NOMO-1 treated with dmso at 0.1 percent for 144 hours (cell line): Measurements from ENCODE around the gene PLAGL1.

Source experiments
- DNase-seq: peaks from one replicate; lab custom pipeline; 2025; ENCODE audit not compliant: unreplicated experiment; lab: John Stamatoyannopoulos, UW

PLAGL1 gene

DNA sequence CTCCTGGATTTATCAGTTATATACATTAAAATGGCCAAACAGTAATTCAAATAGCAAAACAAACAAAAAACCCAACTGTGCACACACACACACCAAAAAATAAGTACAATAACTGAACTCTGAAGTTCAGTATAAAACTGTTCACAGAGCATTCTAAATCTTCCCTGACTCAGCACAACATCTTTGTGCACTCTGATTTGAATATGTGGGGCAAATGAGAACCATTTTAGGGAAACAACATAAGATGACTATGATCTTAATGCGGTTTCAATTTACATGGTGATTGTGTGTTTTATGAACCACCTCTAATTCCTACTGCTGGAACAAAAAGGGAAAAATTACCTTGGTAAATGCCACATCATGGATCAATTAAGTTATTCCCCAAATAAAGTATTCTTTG lies 41.7 kb downstream of the PLAGL1 start:
- DNase-seq: no peak

DNA sequence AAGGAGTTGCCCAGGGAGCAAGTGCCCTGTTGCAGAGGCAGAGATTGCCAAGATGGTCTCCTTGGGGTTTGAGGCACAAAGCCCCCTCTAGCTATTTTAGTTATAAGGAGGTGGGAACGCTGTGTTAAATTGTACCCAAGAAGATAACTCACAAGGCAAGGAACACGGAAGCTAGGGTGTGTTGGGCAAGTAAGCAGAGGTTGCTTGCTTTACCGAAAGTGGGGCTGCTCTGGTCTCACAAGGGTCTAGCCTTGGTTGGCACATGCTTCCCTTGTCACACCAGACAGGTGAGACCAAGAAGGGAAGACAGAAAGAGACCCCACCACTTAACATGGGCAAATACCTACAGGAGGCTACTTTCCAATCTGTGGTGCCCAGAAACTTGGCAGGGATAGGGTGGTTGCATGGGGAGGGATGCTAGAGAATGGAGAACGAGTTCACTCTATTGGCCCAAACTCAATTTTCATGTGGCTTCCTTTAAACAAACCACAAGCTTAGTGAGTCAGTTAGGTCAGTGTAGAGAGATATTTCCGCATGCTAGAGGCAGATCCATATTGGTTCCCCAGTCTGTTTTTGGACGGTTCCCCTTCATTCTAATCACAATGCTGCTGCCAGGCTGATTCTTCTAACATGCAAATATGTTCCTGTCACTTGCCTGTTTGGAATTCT lies 42.4 kb downstream of the PLAGL1 start:
- DNase-seq: no peak

DNA sequence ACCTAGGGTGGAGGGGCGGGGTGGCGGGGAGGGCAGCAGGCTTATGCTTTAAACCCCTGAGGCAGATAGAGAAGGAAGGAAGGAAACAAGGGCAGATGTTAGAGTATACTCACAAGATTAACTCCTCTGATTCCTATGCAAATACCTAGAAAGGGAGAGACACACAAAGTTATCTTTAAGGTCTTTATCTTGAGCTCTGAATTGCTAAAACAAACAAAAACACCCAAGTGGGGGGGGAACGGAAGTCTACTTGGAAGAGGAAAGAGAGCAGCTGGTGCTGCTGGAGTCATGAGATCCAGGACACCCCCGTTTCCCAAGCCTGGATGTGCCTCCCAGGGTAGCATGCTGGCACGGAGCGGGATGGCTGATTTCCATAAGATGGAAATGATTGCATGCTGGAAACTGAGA lies 43.4 kb downstream of the PLAGL1 start:
- no peak for DNase-seq

DNA sequence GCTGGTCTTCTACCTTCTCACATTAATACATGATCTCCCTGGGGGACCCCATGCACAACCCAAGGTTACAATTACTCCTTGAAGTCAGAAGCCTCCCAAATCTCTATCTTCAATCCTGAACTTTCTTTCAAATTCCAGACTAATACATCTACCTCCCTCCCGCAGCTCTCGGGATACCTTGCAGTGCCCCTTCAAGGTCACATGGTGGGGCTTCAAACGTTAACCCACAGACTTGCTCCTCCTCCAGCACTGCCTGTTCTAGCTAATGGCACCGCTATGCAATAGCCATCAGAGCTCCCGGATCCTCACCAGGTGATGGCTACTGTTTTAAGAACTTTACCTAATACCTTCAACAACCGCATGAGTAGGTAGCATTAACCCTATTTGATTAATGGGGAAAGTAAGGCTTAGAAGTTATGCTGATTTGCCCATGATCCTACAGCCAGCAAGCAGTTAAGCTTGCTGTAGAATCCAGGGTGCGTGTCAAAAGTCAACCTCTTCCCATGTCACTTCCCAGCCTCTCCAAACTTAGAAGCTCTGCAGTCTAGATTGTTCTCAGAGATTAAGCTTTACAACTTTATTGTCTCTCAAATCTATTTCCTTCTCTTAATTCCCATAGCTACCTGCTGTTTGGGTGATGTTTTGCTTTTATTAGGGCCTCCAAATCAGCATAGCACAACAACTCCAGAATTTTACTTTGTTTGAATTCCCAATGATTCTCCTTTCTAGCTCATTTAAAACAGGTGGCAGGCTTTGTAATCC lies 44.7 kb downstream of the PLAGL1 start:
- DNase-seq: no peak

DNA sequence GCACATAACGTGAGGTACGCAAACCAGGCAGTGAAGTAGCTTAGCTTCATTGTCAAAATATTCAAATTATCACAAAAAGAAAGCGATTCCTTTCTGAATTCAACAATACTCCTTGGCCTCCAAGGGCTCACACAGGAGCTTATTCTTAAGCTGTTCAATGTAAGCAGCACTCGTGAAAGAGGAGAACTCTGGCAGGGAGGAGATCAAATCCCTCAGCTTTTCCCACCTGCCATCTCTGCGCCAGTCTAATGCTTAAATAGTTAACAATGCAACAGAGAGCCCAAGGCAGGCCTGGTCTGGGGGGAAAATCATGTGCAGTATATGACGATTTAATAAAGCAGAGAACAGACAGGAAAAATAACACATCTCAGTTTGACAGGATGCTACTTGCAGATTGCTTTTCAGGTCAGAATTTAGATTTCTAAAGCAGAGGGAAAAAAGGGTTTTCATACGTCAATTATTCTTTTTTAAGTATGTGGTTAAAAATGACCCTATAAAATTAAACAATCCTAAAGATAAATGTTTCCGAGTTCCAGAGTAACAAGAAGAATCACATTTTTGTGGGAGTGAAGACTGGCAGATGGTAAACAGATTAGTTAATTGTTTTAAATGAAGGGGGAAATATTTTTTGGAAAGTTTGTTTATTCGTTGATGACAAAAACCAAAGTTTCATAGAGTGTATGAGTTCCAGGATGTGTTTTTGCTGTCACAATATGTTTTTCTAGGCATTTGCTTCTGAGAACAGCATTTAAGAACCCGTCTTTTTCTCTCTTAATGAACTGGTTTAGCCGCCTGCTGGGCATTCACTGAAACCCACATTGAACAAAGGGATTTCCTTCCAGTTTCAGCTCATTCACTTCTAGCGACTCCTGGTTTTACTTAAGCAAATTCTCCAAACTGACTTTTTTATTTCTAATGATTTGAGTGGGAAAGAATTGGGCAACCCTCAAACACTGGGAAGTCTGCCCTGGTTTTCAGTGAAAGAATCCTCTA lies 45.9 kb downstream of the PLAGL1 start:
- DNase-seq: no peak

DNA sequence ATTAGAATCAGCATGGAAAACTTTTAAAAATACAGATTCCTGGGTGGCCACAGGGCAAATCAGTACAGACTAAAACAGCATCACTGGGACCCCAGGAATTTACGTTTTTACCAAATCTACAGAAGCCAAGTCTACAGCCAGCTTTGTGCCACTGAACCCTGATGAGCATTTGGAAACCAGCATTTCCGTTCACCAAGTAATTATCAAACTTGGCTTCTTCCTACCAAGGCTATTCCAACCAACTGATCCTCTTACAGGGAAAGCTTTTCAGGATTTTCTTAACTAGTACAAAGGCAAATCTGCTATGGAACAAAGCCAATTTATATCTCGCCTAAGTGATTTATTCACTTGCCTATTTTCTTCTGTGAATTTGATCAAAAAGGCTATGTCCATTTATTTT lies 47.0 kb downstream of the PLAGL1 start:
- no peak for DNase-seq

DNA sequence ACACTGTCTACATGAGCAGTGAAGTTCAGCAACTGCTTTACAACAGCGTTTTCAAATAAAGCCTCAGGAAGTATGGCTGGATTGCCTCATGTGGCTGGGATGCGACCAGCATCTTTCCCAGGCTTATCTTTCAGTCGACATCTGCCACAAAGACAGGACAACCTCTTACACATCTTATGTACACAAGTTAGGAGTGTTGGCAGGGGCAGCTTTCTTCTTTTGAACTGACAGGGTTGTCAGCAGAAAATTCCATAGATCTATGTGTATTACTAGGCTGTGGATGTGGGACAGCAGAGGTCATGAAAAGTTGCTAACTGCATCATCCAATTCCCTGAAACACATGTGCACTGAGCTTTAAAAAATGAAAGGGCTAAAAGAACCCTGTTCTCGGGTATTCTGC lies 48.1 kb downstream of the PLAGL1 start:
- no peak for DNase-seq

DNA sequence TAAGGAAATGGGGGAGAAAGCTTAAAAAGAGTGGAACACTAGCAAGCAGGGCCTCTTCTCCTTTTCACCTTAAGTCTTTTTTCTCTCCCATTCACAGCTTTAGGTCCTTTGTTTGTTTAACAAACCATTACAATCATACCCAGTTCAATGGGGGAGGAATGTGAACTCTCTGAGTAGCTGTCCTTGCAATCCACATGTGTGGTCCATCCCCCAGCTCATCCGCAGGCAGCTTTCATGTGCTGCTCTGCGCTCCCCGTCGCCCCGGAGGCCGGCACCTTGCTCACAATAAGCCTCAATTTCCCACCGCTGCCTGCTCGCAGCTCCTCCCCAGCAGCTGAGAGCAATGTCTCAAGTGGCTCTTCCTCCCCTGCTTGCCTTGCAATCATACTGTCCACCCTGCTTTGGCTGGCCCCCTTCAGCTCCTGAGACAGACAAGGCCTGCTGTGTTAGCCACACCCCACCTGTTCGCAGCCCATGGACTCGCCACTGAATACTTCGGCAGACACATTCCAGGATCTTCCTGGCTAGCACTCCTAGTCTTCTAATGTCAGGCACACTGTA lies 49.1 kb downstream of the PLAGL1 start:
- no peak for DNase-seq

DNA sequence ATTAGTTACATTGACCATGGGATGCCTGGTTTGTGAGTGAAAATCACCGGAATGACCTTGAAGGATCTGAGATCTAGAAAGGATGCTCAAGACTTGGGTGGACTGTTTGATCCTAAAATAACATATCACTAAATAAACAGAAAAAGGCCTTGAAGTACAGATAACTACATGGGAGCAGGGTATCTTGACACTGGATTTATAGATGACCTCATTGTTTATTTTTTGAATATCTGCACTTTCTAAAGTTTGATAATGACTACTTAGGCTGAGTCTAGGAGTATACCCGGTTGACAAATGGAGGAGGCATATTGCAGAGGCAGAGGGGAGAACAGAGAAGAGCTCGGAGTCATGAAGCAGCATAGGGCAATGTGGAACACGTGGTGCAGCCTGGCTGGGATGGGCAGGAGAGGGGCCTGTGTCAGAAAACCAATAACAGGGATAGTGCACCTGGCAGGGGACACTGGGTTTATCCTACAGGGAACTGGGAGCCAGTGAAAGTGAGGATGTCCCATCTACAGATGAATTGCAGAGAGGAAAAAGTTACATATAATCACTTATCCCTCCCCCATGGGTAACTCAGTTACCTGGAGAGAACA lies 50.3 kb downstream of the PLAGL1 start:
- no peak for DNase-seq

DNA sequence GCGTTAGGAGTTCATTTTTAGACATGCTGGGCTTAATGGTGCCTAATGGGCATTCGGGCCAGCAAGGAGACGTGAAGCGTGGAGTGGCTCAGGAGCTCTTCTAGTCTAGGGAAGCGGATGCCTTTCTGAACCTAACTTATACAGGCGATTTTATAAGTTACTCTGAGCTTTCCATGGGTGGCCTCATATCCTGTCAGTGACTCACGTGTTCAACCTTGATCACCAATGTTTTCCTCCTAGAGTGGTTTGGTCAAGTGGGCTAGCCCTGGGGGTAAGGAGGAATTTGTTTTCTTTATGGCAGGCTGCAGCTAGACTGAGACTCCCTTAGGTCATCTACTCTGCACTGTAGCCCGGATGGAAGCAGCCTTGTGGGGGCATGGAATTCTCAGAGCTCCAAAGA lies 52.1 kb downstream of the PLAGL1 start:
- DNase-seq: no peak

DNA sequence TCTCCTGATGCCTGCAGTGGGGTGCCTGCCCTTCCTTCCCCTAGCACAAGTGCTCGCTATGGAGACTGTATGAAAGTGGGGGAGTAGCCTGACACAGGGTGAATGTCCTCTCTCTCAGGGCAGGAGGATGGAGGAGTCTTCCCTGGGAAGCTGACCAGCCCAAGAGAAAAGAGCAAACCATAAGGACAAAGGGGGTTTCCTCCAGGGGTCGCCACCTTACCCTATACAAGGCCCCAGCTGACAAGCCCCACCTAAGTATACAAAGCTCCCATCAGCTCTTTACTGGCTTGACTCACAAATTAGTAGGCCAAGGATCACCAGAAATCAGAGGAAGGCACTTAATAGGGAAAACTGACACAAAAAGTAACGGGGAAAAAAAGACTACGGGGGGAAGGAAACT lies 54.1 kb downstream of the PLAGL1 start:
- no peak for DNase-seq

DNA sequence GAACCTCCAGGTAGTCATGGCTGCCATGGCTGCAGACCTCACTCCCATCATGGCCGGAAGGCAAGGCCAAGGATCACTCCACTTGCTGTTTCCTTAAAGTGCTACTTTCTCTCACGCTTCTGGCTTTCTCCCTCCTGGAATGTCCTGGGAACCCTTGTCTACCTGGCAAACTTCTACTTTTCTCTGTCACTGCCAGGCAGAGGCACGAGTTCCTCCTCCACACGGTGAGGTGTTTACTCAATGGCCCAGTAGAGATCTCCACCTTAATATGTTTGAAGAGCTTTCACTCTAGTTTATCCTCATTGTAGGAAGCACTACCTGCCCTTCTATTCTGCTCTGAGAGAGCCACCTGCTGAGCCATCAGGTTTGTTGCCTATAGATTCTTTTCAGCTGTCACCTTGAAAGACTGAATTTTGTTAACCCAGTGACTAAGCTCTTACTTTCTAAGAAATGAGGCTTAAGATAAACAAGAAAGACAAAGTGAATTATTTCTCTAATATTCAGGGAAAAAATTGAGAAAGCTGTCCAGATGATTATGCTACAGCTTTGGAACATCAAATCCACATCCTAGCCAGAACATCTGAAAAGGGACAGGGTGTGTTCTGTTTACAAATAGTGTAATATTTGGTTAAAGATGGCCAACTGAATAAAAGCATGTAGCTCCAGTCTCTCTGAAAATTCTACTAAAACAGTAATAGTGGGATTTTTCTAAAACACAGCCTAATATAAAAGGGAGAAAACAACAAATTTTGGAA lies 54.9 kb downstream of the PLAGL1 start:
- no peak for DNase-seq

DNA sequence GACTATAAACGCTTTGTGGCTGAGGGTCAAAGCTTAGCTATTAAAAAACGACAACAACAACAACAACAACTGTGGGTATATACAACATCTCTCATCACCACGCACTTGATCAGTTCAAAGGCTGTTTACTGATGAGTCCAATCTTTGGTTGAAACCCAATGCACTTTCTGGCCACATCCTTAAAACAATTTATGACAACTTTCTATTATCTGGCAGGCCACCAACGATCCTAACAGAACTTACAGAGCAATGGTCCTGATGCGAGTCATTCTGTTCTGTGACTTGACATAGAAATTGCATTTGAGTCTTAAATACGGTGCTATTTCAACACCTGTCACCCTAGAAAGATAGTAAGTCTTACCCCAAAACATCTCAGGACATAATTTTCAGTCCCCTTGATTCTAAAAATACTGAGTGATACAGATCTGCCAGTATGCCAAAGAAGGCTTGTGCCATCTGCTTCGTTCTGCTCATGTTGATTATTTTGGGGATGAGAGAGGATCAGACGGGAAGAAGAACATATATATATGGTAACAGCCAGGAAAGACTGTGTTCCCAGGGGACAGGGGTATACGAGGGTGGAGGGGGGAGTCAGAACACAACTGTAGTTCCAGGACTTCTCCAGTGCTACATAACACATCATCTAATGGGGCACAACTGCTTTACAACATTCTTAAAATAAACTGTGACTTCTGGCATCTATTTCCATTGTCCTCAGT lies 55.8 kb downstream of the PLAGL1 start:
- no peak for DNase-seq

DNA sequence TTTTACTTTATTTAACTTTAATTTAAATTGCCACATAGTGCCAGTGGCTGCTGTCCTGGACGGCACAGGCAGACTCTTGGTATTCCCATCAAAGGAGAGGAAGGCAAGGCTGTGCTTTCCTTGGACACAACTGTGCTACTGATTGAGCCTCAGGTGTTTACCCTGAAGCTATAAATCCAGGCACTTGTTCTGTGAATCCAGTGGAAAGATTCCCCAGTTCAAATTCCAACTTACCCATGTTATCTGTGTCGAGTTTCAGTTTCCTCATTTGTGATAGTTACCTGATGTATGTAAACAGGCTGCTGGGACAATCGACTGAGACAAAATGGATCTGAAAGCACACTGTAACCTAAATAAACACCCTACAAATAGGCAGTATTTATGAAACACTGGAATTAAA lies 57.2 kb downstream of the PLAGL1 start:
- DNase-seq: no peak

DNA sequence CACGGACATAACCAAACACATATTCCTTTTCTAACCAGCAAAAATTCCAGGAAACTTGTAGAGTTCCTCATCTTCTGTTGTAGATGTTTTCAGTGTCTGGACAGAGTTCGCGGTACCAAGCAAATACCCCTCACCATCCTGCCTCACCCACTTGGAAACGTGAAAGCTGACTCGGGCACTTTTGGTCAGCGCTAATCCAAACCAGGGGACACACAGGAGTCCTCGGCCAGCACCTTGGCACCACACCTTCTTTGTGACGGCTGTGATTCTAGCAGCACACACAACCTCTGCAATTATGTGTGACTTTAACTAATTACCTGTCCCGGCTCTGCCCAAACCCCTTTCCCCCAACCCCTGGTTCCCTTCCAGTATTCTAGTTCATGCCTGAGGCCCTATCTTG lies 58.1 kb downstream of the PLAGL1 start:
- DNase-seq: no peak

DNA sequence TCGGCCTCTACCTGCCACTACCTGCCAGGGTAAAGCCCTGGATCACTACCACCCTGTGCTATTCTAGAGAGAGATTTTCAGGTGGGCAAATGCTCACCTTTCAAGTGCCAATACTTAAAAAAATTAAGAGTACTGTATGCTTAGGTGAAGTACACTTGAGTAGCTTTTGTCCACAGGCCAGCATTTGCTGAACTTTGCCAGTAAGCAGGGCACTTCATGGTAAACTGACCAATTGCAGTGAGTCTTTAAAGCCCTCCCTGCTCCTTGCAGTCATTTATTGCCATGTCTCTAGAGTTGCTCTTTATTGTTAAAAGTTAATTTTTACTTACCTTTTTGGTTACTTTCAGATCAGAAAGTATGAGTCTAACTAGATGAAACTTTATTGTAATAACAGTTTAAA lies 58.5 kb downstream of the PLAGL1 start:
- no peak for DNase-seq

DNA sequence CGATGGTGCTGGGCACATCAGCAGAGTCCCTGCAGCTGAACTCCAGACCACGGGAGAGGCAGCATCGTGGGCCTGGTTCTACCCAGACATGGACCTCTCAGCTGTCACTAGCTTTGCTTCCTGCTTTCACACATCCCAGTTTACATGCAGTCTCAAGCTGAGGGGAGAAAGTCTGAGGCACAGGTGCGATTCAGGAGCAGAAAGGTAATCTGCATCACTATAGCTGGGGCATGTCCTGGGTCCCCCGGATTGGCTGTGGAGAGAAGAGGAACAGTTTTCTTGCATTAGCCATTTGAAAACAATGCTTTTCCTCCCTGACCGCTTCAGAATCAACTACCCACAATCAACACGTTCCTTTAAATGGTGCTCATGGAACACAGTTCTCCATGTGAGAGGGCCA lies 59.9 kb downstream of the PLAGL1 start:
- no peak for DNase-seq

DNA sequence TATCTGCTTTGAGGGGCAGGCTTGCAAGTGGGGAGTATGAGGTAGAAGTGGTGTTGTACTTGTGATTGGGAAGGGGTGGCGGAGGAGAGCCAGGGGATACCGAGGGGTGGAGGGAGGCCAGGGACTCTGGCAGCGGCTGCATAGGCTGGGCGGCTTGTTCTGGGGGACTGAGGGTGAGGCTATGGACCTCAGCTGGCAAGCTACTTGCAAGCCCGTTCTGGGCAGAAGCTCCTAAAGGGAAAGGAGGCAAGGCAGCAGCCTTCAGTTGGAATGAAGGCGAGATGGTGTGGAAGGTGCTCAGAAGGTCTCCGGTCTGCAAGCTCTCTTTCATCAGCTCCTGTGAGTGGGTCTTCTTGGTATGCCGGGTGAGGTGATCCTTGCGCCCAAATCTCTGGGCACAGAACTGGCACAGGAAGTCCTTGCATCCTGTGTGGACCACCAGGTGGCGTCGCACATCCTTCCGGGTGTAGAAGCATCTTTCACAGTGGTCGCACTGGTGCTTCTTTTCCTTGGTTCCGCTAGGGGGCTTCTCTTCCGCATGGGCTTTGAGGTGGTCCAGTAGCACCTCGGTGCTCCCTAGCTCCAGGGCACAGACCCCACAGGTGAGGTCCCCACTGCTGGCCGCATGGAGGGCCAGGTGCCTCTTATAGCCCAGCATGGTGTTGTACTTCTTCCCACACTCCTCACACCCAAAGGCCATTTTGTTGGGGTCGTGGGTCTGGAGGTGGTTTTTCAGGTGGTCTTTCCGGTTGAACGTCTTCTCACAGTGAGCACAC lies 66.0 kb downstream of the PLAGL1 start:
- DNase-seq: no peak
